Kidney (tissue), 14 donors: Measurements from ENCODE around the gene MLLT3. TPM values are rescaled to one million over a fixed set of nuclear protein-coding genes. Genes with fewer than 3 reads are reported as not detected.
A peak's percentile ranks its signal among the peaks of the same experiment; 100 is the strongest.

Experiments
- DNase-seq, 5 donors: peaks; one replicate each; pipeline ENCODE4 v3.0.0-alpha.2; 2013 to 2020
- FAIRE-seq: peaks from 2 replicates; lab custom pipeline; 2012; peaks lifted over from hg19 to GRCh38; lab: Jason Lieb, UNC
- H3K27ac ChIP-seq, 2 donors: one replicate each; pipeline ENCODE4 v1.7.0; 2013; ENCODE audit warnings: low read depth in 2 of 2, low read length in 2 of 2, inconsistent platforms in 1 of 2
- H3K27me3 ChIP-seq: one replicate; pipeline ENCODE4 v1.7.1; 2013; ENCODE audit warnings: low read length, inconsistent platforms; ENCODE audit not compliant: control insufficient read depth, insufficient read depth
- H3K36me3 ChIP-seq, 3 donors: one replicate each; pipeline versions ENCODE4 v1.7.0 to v1.7.1; 2013; ENCODE audit warnings: low read length in 3 of 3, control low read depth in 1 of 3, inconsistent platforms in 1 of 3; ENCODE audit not compliant: insufficient read depth in 3 of 3, control insufficient read depth in 2 of 3
- H3K4me1 ChIP-seq, 3 donors: one replicate each; pipeline versions ENCODE4 v1.7.0 to v1.7.1; 2013; ENCODE audit warnings: low read length in 3 of 3, inconsistent platforms in 1 of 3, low read depth in 1 of 3; ENCODE audit not compliant: control insufficient read depth in 2 of 3, insufficient read depth in 2 of 3
- H3K4me3 ChIP-seq, 3 donors: one replicate each; pipeline versions ENCODE4 v1.7.0 to v1.8.1; 2013; ENCODE audit warnings: low read length in 3 of 3, control low read depth in 1 of 3, inconsistent platforms in 1 of 3
- H3K9ac ChIP-seq, 3 donors: one replicate each; pipeline versions ENCODE4 v1.7.0 to v1.7.1; 2013; ENCODE audit warnings: low read length in 3 of 3, control low read depth in 1 of 3, inconsistent platforms in 1 of 3
- H3K9me3 ChIP-seq, 3 donors: one replicate each; pipeline versions ENCODE4 v1.7.0 to v1.7.1; 2013; ENCODE audit warnings: low read length in 3 of 3, control low read depth in 1 of 3, inconsistent platforms in 1 of 3; ENCODE audit not compliant: control insufficient read depth in 2 of 3, insufficient read depth in 1 of 3
- intact Hi-C: fragments of 100-400 bp; cut with DNase I; formaldehyde crosslinking; loops from one replicate; pipeline ENCODE4 v1.11.1; 2022
- polyA plus RNA-seq: library from polyadenylated mRNA; stranded (reverse); fragments of 350-450 nt; fragmentation: Illumina TruSeq; extraction: RNeasy Lipid Tissue Mini Kit (QIAGEN cat#74804); gene quantifications from one replicate; pipeline ENCODE4 v1.2.3, GENCODE V29; 2014; ENCODE audit warnings: low read depth, low replicate concordance; ENCODE audit not compliant: insufficient read depth
- total RNA-seq: library from RNA; stranded (reverse); fragmentation: NEBNext Ultra II Directional; extraction: Animal tissue kit (Norgen Biotek cat#: 25700); gene quantifications from one replicate; pipeline ENCODE4 v1.2.1, GENCODE V29; 2021
- TF ChIP-seq, protein P1 (sequence below): IDR thresholded peaks from 3 replicates; pipeline ENCODE4 v1.5.1; 2012; ENCODE audit warnings: mild to moderate bottlenecking, moderate library complexity, borderline replicate concordance; ENCODE audit not compliant: insufficient read depth; ENCODE audit errors: extremely low read depth
- donor health status: control.
- donor health status: control.
- donor health status: control.
- donor health status: control.
- donor health status: control.
- donor health status: DM: yes; HTN: yes; CAD: no.
- donor health status: Normal renal cell carcinoma (clear cell type).

MLLT3 gene
- total and polyA plus RNA-seq, 2 donors from 2014 or later: 15.8 to 19.7 TPM

DNA sequence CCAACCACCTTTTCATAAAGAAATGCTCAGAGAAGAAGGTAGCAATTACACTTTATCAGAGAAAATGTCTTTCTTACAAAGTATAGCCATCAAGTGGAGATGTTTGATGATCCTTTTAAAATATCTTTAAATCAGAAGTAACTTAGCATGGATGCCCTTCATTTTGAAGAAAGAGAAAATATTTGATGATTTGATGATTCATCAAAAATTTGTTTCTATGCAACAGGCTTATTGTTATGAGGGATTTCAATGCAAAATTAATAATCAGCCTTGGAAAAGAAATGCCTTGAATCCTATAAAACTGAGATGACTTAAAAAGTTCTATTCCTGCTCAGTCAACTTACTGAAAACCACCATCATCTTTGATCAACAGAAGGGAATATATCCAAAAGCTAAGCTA, 291.6 kb downstream of the MLLT3 start:
- no peak for FAIRE-seq
- H3K4me1 ChIP-seq: no peaks in the 10 kb centered on the region
- TF ChIP-seq, protein P1, sequence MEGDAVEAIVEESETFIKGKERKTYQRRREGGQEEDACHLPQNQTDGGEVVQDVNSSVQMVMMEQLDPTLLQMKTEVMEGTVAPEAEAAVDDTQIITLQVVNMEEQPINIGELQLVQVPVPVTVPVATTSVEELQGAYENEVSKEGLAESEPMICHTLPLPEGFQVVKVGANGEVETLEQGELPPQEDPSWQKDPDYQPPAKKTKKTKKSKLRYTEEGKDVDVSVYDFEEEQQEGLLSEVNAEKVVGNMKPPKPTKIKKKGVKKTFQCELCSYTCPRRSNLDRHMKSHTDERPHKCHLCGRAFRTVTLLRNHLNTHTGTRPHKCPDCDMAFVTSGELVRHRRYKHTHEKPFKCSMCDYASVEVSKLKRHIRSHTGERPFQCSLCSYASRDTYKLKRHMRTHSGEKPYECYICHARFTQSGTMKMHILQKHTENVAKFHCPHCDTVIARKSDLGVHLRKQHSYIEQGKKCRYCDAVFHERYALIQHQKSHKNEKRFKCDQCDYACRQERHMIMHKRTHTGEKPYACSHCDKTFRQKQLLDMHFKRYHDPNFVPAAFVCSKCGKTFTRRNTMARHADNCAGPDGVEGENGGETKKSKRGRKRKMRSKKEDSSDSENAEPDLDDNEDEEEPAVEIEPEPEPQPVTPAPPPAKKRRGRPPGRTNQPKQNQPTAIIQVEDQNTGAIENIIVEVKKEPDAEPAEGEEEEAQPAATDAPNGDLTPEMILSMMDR: no peak
- no peak overlapping the region for H3K4me3 ChIP-seq
- no peaks in the 10 kb centered on the region for H3K9me3 ChIP-seq
- no peak for DNase-seq
- no peak overlapping the region for H3K9ac ChIP-seq
- H3K27ac ChIP-seq: no peak overlapping the region
- H3K36me3 ChIP-seq: no peaks in the 10 kb centered on the region
- intact Hi-C loops: no loop called here
- no peaks in the 10 kb centered on the region for H3K27me3 ChIP-seq

DNA sequence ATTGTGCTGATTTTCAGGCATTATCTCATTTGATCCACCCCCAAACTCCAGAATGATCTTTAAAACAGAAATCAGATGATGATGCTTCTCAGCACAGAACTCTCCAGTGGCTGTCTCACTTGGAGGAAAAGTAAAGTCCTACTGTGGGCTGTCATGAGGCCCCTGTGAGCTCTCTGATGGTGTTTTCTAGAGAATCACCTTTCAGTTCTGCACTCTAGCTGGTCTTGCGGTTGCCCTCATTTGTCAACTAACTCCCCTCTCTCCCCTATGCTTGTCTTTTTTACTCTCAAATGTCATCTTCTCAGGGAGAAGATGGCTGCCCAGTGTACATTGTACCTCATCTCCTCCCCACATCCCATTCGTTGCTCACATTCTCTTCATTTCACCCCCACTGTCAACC, 295.8 kb downstream of the MLLT3 start:
- Histone ChIP-seq H3K4me3 (no peak overlapping the region), H3K36me3 (no peaks in the 10 kb centered on the region), H3K27ac (no peak overlapping the region), H3K9ac (no peak overlapping the region), H3K9me3 (no peaks in the 10 kb centered on the region), H3K4me1 (no peaks in the 10 kb centered on the region), H3K27me3 (no peaks in the 10 kb centered on the region)
- DNase-seq (no peak), FAIRE-seq (no peak)
- intact Hi-C loops: no loop called here
- TF ChIP-seq, protein P1: no peak

DNA sequence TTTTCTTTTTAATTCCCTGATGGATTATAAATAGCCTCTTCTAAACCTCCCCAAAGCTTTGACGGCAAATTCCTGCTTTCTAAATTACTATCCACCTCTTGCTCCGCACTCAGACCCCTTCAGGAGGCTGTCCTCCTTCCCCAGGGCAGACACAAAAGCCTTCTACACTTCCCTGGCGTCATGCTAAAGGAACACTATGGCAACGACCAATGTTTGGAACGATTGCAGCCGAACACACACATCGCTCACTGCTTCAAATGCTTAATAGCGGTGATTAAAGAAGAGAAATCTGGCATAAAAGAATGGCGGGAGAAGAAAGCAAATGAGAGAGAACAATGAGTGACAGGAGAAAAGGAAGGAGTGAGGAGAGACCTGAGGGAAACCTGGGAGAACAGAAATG, 297.3 kb downstream of the MLLT3 start:
- intact Hi-C loops: no loop called here
- no peaks in the 10 kb centered on the region for H3K27me3 ChIP-seq
- no peak overlapping the region for H3K4me3 ChIP-seq
- no peak for FAIRE-seq
- H3K27ac ChIP-seq: no peak overlapping the region
- H3K4me1 ChIP-seq: no peaks in the 10 kb centered on the region
- no peak overlapping the region for H3K9ac ChIP-seq
- TF ChIP-seq, protein P1: no peak
- peak in 3 of 5 donors; percentile 29 to 84 (median 68) for DNase-seq
- no peaks in the 10 kb centered on the region for H3K9me3 ChIP-seq
- no peaks in the 10 kb centered on the region for H3K36me3 ChIP-seq

DNA sequence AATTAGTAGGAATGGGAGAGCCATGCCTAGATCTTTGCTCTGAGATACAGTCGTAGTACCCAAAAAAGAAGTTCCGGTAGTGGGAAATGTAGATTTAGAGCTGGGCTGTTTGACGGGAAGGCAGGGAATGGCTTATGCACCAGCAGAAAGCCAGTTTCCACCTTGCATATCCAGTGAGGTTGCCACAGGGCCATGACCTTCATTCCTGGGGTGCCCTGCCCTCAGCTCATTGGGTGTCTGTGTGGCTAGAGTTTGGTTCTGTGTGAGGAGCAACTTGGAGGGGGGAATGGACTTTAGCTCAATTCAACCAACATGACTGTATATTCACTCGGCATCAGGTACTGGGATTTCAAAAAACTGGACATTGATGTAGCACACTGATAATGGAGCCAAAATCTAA, 300.1 kb downstream of the MLLT3 start:
- Histone ChIP-seq H3K4me3 (no peak overlapping the region), H3K36me3 (no peaks in the 10 kb centered on the region), H3K4me1 (no peaks in the 10 kb centered on the region), H3K27ac (no peak overlapping the region), H3K9ac (no peak overlapping the region), H3K9me3 (no peaks in the 10 kb centered on the region), H3K27me3 (no peaks in the 10 kb centered on the region)
- TF ChIP-seq, protein P1: no peak
- DNase-seq: no peak
- intact Hi-C loops: no loop called here
- no peak for FAIRE-seq
